Amniotic stem cell (primary cell): ENCODE data around the gene ZNF638.

Experiments
- DNase-seq: peaks from one replicate; lab custom pipeline; 2025; lab: John Stamatoyannopoulos, UW

The ZNF638 gene

DNA sequence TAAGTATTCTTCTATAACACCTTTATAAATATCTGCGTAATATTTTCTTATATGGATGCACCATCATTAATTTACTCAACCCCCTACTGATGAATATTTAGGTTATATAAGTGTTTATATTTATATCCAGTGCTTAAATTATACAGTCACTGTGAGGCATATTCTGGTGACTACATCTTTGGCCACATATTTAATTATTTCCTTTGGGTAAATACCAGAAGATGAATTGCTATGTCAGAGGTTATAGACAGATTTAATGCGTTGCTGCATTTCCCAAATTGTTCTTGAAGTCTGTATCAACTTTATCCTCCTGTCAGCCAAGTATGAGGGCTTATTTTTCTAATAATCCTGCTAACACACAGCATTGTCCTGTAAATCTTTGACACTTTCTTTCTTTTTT is 140.4 kb downstream of the ZNF638 start:
- no peak for DNase-seq

DNA sequence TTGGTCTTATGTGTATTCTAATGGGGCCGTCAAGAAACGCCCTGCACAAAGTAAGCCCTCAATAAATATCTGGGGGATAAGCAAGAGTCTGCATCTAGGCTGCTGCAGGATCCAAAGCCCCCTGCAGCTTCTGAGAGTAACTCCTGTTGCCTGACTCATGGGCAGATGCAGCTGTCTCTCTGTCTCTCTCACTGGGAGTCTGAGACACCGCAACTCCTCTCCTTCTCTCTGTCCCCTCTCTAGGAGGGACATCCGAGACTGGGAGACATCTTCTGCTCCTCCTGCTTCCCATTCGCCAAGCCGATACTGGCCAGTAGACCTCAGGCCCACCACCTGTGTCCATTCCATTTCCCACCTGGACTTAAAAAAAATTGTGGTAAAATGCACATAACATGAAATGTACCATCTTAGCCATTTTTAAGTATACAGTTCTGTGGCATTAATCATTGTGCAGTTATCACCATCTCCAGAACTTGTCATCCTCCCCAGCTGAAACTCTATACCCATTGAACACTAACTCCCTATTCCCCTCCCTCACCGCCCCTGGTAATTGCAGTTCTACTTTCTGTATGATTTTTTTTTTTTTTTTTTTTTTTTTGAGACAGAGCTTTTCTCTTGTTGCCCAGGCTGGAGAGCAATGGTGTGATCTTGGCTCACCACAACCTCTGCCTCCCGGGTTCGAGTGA is 141.9 kb downstream of the ZNF638 start:
- no peak for DNase-seq

DNA sequence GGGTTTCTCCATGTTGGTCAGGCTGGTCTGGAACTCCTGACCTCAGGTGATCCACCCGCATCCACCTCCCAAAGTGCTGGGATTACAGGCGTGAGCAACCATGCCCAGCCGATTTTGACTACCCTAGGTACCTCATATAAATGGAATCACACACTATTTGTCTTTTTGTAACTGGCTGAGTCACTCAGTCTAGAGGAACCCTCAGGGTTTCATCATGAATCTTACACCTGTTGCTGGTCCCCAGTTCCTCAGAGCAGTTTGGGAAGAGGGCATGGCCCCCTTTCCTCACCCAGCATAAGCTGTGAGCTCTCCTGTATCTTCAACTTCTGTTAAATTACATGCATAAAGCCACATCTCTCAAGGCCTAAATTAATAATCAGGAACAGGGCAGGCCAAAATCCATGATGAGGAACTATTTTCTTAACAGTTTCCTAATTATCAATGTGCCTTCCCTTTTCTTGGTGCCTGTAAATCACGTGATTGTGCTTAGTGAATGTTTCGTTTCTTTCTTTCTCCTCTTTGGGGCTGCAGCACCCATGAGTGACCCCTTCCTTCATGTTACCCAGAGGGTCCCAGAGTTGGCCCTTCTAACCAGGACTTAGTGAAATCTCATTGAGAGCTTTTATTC is 142.6 kb downstream of the ZNF638 start:
- DNase-seq, result no peak

DNA sequence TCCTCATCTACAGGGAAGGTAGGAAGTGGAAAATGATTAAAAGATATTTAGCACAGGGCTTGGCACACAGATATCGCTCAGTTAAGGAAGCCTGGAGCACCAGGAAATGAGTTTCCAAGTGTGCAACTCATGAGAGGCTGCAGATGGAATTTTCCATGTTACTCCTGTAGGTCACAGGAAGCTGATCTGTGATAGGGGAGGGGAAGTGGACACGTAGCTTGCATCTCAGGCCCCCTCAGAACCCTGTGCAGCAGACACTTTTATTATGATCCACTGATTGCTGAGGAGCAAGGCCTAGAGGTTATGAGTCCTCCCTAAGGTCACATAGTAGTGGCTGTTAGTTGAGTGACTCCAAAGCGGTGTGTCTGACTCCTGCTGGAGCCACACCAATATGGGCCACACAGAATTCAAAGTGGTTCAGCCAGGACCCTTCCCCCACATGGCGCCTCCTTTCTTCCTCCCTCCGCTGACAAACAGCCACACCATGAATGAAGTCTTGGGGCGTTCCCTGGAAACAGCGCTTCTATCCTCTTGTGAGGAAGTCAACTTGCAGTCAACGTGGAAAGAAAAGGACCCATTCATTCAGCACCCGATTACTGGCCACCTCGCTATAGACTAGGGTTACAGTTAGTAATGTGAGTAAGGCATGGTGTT is 143.3 kb downstream of the ZNF638 start:
- no peak for DNase-seq

DNA sequence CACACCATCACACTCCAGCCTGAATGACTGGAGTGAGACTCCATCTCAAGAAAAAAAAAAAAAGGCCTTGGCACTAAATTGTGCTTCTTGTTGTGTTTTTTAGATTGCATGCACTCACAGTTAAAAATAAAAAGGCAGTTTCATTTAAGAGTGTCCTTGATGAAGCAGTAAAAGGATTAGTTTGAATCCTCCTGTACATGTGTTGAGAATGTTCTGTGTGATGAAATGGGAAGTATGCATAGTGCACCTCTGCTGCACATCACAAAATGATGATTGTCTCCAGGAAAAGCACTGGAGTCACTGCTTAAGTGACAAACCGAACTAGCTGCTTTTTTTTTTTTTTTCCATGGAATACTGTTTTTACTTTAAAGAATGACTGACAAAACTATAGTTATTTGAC is 144.9 kb downstream of the ZNF638 start:
- no peak for DNase-seq

DNA sequence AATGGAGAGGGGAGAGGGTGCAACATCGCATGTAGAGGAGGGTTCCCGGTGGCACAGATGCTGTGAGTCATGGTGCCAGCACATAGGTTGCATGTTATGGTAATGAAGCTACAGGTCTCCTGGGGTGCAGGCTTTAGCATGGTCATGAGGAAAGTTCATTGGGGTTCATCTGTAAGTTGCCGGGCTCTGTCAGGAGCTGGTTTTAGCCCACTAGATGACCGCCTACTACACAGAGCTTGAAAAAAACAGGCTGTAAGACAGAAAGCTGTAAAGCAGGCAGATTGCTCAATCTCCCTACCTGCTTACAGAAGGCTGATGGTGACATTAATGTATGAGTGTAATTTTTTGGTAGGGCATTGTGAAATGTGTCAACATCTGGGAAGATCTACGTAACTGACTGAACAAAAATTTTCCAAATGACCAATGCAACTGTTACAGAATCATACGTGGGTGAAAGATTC is 145.7 kb downstream of the ZNF638 start:
- DNase-seq, result no peak

DNA sequence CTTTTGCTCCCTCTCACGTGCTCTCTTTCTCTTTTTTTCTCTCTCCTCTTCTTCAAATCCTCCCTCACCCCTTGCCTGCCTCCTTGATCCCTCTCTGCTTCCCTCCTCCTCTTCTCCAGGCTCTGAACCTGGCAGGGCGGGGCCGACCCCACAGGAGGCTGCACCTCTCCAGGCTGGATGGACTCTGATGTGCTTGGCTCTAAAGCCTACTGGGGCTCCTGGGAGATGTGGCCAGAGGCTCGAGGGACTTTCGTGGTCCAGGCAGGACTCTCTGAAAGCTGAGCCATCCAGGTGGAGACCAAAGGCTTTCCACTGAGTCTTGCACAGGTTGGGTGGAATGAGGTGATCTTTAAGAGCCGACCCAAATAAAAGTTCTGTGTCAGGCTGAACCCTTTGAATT is 147.2 kb downstream of the ZNF638 start:
- DNase-seq, result no peak

DNA sequence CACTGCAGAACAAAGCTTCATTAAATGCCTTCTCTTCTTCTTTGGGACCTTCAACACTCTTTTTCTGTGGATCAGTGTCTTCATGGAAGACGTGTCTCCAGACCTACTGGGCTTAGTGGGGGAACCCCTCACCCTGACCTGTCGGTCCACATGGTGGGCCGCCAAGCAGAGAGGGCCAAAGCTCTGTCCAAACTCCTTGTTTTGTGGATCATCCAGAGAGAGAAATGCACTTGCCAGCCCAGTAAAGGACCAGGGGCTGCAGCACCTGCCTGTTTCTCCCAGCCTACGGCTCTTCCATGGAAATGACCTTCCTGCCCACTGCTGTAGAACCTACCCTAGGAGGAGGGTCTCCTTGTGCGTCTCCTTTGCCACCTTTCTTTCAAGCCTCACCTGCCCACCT is 147.7 kb downstream of the ZNF638 start:
- no peak for DNase-seq

DNA sequence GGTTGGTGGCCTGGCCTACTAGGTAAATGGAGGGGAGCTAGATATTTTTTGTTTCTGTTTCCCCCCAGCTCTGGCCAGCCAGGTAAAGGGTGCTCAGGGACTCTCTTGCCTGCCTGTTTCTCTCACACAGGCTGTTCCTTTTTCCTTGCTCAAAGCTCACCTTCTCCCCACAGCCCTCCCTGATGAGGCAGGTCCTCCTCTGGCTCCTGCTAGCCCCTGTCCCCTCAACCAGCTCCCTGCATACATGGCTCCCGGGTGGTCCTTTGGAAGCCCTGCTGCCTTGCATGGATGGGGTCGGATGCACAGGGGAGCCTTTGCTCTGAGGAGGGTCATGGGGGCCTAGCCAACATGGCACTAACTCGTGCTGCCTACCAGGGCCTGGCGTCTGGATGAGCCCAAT is 149.5 kb downstream of the ZNF638 start:
- no peak for DNase-seq

DNA sequence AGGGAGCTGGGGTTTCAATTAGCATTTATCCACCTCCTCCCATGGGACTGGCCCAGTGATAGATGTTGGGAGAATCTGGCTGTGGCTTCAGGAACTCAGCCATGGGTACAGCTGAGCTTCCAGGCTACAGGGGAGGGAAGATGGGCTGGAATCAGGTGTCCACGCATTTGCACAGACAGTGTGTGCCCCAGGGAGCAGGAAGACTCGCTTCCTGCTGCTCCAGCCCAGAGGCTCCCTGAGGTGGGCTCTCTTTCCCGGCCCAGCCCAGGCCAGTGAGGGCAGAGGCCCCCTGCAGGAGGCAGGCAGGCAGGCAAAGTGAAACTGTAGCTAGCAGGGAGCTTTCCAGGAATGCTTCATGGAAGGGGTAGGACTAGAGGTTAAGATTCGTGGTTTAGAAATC is 150.5 kb downstream of the ZNF638 start:
- no peak for DNase-seq

DNA sequence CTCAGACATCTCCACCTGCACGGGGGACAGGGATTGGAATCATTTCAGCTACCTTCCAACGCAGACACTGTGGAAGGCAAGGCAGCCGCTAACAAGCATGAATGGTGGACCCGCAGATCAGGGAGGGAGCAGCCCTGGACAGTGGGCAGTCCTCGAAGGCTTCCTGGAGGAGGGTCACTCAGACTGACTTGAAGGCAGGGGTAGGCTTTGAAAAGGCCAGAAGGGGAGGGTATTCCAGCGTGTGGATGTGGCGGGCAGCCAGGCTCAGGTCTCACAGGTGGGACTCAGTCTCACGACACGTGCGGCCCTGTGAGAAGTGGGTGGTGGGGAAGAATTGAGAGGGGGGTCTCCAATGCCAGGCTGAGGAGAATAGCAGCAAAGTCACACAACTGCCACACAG is 151.7 kb downstream of the ZNF638 start:
- no peak for DNase-seq

DNA sequence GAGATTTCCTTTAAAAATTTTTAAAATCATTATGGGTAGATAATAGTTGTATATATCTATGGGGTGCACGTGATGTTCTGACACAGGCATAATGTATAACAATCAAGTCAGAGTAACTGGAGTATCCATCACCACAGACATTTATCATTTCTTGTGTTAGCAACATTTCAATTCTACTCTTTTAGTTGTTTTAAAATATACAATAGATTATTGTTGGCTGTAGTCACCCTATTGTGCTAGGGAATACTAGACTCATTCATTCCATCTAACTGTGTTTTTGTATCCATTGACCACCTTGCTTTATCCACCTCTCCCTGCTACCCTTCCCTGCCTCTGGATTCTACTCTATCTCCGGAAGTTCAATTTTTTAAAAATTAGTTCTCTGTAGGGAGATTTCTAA is 152.8 kb downstream of the ZNF638 start:
- DNase-seq, result no peak
